HG03095 (cell line): ENCODE results near the gene PRXL2C.

Experiments used
- ATAC-seq: cut with Tn5 transposase; IDR thresholded peaks from one replicate; pipeline ENCODE4 v1.9.1; 2021; ENCODE audit warnings: moderate library complexity; ENCODE audit not compliant: unreplicated experiment

The PRXL2C gene

DNA sequence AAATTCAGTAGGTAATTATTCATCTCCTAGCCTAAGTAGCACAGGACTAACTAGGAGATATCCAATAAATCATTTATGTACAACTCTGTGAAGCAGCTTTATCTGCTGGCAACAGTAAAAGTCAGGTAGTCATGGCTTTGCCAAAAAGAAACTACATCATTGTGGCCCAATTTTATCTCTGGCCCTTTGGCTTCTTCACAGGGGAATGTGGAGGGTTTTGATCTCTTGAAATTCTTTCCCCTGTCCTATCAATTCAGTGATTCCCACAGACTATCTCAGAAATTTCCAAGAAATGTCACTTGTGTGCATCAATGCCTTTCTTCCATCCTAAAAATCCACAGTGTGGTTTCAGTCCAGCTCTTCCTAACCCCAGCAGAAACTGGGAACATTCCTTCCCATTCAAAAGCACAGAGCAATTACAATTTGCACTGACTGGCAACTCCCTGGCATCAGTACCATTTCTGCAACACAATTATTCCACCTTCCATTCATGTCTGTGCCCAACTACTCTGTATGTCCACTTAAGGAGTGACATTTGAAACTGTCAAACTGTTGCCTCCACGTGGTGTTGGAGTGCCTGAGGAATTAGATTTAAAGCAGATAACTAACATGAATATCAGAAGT lies 42.0 kb downstream of the PRXL2C start:
- no peak for ATAC-seq

DNA sequence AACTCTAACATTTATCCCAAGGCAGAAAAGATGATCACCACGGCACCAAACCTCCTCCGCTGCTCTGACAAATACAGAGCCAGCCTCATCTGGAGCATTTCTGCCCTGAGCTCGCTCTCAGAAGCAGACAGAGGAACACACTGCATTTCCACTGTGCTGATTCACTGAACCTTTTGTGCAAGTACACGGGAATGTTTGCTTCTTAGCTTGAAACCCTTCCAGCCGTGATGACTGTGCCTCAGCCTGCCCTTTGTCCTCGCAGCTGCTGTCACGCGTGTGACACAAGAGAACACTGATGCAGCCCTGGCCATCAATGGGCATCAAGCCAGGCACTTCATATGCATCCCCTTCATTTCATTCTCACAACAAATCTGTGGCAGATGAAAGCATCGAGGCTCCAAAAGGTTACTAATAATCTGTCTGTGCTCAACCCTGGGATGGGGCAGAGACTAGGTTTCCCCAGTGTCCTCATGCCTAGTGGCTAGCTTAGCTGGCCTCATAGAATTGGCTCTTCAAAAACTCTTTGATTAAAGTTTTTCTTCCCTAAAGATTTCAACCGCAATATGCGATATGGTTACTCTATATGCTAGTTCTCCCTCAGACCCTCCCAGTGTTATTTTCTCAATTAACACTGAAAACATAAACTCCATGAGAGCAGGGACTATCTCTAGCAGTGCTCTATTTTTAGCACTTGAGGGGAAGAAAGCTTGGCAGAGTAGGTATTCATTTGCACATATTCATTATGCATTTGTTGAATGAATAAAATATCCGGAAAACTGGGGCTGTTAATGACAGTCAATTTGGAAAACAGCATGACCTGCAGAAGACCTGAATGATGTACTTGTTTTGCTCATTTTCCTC lies 42.8 kb downstream of the PRXL2C start:
- ATAC-seq, result no peak

- ATAC-seq, result no peak
Observed at GRCh38 chr9:96611302-96611701, 43.8 kb downstream of the PRXL2C start.

- no peak for ATAC-seq
Observed at GRCh38 chr9:96609732-96610131, 45.4 kb downstream of the PRXL2C start.

- ATAC-seq, result no peak
Observed at GRCh38 chr9:96607971-96608370, 47.1 kb downstream of the PRXL2C start.

DNA sequence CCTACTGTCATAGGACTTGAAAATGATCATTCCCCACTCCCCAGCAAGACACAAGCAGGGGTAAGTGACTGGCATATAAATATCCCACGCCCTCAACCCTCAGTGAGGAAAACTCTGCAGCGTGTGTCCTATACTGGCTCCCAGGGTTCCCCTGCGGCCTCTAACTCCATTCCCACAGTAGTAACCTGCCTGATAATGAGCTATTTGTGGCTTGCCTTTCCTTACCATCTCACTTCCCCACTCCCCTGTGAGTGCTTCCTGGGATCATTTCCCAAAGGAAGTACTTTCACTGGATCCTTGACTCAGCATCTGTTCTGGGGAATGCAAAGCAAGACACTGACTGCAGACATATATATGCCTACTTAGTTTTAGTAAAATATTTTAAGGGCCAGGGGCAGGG lies 49.8 kb downstream of the PRXL2C start:
- ATAC-seq, result no peak

- no peak for ATAC-seq
Observed at GRCh38 chr9:96604004-96604319, 51.2 kb downstream of the PRXL2C start.

DNA sequence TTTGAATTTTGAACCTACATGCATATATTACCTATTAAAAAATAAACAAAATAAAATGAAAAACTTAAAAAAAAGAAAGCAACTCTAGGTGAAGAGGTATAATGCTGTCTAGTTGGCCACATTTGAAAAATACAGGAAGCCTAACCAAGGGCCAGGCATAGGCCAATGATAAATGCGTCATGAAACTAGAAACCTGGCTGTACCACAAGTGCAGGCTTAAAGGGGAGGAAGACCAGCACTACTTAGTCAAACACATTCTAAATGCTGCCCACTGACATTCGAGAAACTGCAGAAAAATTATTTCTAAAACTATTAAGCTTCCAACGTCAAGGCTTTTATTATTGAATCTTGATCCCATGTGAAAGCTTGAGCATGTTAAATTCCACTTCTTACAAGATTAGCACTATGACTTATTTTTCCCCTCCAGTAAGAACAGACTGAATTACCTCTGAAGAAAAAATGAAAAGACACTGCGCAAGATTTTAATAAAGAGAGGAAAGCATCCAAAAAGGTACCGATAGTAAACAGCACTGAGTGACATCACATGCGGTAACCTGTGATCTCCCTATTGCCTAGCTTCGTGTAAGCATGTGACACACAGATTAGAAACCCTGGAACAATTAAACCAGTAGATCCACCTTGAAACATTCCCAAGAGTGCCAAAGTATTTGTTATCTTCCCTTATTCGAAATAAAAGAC lies 51.7 kb downstream of the PRXL2C start:
- no peak for ATAC-seq

DNA sequence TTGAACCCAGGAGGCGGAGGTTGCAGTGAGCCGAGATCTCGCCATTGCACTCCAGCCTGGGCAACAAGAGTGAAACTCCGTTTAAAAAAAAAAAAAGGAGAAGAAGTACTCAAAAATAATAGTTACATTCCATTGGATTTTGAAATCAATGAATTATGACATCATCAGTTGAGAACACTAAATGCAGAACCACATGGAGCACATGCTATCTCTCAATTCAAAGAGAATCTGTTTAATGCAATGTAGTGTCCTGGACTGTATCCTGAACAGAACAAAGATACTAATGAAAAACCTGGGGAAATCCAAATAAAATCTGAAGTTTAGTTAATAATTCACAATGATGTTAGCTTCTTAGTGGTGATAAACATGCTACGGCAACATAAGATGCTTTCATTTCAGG lies 55.8 kb downstream of the PRXL2C start:
- no peak for ATAC-seq

DNA sequence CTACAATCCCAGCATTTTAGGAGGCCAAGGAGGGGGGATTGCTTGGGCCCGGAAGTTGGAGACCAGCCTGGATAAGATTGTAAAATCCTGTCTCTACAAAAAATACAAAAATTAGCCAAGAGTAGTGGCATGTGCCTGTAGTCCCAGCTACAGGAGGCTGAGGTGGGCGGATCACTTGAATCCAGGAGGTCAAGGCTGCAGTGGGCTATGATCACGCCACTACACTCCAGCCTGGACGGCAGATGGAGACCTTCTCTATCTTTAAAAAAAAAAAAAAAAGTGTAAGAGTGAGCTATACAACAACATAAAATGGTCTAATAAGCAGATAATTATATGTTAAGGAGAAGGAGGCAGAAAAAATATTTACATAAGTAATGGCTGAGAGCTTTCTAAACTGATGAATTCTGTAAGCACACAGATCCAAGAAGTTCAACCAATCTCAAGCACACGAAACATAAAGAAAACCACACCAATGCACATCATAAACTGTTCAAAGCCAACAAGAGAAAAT lies 58.5 kb downstream of the PRXL2C start:
- no peak for ATAC-seq
